NT2/D1 (cell line): ENCODE data around the gene ZPLD1.

Experiments
- SUZ12 ChIP-seq: IDR thresholded peaks from 2 replicates; pipeline ENCODE4 v1.6.1; 2011; ENCODE audit not compliant: insufficient read length, insufficient read depth; ENCODE audit errors: extremely low read depth
- YY1 ChIP-seq: IDR thresholded peaks from 2 replicates; pipeline ENCODE4 v1.6.1; 2011; ENCODE audit not compliant: insufficient read length, insufficient read depth
- ZNF274 ChIP-seq: IDR thresholded peaks from 2 replicates; pipeline ENCODE4 v1.6.1; 2011; ENCODE audit warnings: mild to moderate bottlenecking, low read depth, low read length

DNA sequence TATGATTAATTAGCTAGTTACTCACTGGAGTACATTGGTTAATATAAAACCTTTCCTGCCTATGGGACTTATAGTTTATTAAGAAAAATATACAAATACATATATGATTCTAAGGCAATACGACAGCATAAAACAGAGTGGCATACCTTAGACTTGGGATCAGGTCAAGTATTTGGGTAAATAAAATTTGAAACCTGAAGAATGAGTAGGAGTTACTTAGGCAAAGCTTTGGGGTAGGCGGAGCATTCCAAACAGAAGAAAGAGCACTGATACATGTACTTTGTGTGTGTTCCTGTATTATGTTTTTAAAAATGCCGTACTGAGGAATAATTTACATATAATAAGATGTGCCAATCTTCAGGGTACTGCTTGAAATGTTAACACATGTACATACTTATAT is 15.1 kb downstream of the ZPLD1 start:
- TF ChIP-seq YY1: no peak
- TF ChIP-seq ZNF274: no peak
- TF ChIP-seq SUZ12: no peak
